AG10803 (cell line): Measurements from ENCODE around the gene INF2.
A peak's percentile ranks its signal among the peaks of the same experiment; 100 is the strongest.
"Not testable (repeated sequence)": the region's sequence is repeated elsewhere in the genome, so short reads cannot be mapped to it uniquely, and the experiment has no call there.

ENCODE experiments used
- DNase-seq: peaks from one replicate; pipeline ENCODE4 v3.0.0; 2010; ENCODE audit warnings: low read depth
- H3K4me3 ChIP-seq: 2 replicates; pipeline ENCODE4 v1.5.1; 2011; ENCODE audit warnings: mild to moderate bottlenecking, low read length, control low read depth
- TF ChIP-seq, protein P1 (sequence below): conservative IDR thresholded peaks from 2 replicates; pipeline ENCODE4 v1.5.1; 2011; ENCODE audit warnings: mild to moderate bottlenecking, low read length, control low read depth, inconsistent platforms

INF2 gene

DNA sequence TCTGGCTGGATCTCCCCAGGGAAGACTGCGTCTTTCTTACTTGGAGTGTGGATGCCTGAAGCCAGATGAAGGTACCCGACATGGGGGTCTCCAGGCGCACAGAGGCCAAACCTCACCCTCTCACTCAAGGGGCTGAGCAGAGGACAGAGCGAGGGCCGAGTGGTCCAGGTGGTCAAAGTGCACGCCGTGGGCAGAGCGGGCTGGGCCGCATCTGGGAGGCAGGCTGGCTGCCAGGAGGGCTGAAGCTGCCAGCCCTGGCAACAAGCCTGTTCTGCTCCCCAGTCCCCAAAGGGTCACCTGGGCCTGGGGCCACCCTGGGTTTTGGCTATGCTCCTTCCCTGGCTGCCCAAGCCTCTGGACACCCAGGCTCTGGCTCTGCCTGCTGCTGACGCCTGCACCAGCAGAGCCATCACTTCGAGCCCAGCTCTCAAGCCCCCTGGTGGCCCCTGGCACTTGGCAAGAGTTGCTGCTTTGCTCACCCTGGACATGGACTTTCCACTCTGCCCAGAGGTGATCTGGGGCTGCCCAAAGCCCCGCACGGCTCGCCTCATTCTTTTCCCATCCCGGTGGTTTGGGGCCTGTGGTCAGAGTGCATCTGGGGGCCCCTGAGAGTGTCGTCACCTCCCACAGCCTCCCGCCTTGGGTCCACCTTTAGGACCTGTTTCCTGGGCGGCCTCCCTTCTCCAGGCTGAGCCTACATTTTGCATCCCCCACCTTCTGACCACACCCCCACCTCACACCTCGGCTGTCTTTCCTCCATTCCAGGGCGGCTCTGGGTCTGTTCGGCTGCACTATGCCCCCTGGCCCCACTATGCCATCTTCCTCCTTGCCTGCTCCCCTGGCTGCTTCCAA, 37.4 kb downstream of the INF2 start:
- DNase-seq = no peak
- H3K4me3 ChIP-seq = no peak overlapping the region
- TF ChIP-seq, protein P1, sequence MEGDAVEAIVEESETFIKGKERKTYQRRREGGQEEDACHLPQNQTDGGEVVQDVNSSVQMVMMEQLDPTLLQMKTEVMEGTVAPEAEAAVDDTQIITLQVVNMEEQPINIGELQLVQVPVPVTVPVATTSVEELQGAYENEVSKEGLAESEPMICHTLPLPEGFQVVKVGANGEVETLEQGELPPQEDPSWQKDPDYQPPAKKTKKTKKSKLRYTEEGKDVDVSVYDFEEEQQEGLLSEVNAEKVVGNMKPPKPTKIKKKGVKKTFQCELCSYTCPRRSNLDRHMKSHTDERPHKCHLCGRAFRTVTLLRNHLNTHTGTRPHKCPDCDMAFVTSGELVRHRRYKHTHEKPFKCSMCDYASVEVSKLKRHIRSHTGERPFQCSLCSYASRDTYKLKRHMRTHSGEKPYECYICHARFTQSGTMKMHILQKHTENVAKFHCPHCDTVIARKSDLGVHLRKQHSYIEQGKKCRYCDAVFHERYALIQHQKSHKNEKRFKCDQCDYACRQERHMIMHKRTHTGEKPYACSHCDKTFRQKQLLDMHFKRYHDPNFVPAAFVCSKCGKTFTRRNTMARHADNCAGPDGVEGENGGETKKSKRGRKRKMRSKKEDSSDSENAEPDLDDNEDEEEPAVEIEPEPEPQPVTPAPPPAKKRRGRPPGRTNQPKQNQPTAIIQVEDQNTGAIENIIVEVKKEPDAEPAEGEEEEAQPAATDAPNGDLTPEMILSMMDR = no peak

DNA sequence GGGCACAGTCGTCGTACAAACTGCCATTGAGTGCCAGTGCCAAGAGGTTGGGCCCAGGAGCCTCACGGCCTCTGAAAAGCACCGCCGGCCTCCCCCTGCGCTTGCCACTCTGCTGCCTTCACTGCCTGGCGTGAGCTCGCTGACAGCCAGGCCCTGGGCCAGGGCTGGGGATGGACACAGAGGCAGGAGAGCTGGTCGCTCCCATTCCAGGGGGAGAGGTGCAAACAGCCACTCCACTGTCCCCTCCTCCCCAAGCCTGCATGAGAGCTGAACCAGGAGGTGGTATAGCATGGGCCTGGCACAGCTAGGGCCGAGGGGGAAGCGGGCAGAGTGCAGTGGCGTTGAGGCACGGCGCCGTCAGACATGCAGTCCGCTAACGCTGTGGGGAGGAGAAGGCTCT, 39.2 kb downstream of the INF2 start:
- TF ChIP-seq, protein P1 = no peak
- no peak for DNase-seq

DNA sequence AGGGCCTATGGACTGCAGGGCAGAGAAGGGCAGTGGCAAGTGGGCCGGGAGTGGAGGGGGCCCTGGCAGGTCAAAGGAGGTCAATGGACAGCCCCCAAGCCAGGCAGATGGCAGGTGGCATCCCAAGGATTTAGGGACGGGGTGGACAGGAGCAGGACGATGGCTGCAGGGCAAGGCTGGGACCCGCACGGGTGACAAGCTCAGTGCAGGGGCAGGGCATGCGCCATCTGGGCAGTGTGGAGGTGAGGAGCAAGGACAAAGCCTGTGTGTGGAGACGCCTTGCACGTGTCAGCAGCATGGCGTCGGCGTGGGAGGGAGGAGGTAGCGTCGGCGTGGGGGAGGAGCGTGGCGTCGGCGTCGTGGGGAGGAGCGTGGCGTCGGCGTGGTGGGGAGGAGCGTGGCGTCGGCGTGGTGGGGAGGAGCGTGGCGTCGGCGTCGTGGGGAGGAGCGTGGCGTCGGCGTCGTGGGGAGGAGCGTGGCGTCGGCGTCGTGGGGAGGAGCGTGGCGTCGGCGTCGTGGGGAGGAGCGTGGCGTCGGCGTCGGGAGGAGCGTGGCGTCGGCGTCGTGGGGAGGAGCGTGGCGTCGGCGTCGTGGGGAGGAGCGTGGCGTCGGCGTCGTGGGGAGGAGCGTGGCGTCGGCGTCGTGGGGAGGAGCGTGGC, 39.9 kb downstream of the INF2 start:
- not testable (repeated sequence) for H3K4me3 ChIP-seq, DNase-seq

More for the DNA sequence above, 39.2 kb downstream of the INF2 start:
- H3K4me3 ChIP-seq = no peak overlapping the region

DNA sequence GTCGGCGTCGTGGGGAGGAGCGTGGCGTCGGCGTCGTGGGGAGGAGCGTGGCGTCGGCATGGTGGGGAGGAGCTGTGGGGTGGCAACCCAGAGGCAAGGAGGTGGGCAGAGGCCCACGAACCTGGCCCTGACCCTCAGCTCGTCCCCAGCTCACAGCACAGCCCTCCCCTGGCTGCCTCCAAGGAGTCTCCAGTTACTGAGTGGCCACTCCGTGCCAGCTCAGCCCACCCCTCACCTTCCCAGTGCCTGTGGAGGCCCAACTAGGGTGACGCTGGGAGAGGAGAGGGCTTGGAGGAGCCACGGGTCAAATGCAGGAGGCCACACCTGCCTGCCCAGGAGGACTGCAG, 40.4 kb downstream of the INF2 start:
- no peak for DNase-seq
- no peak overlapping the region for H3K4me3 ChIP-seq
- TF ChIP-seq, protein P1 = no peak

DNA sequence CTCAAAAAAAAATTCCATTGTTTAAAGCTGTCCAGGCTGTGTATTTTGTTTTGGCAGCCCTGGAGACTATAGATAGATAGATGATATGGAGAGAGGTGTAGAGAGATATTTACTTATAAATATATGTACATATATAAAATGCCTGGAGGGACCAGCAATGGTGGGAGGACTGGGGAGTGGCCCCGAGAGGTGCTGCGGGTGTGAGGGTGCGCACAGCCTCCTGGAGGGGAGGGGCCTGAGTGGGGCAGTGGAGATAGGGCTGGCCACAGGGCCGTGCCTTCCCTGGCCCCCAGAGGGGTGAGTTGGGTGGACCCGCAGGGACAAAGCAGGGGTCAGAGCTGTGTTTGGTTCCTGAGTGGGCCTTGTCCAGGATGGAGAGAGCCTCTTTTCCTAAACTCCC, 41.1 kb downstream of the INF2 start:
- H3K4me3 ChIP-seq = no peak overlapping the region
- TF ChIP-seq, protein P1 = no peak
- no peak for DNase-seq

DNA sequence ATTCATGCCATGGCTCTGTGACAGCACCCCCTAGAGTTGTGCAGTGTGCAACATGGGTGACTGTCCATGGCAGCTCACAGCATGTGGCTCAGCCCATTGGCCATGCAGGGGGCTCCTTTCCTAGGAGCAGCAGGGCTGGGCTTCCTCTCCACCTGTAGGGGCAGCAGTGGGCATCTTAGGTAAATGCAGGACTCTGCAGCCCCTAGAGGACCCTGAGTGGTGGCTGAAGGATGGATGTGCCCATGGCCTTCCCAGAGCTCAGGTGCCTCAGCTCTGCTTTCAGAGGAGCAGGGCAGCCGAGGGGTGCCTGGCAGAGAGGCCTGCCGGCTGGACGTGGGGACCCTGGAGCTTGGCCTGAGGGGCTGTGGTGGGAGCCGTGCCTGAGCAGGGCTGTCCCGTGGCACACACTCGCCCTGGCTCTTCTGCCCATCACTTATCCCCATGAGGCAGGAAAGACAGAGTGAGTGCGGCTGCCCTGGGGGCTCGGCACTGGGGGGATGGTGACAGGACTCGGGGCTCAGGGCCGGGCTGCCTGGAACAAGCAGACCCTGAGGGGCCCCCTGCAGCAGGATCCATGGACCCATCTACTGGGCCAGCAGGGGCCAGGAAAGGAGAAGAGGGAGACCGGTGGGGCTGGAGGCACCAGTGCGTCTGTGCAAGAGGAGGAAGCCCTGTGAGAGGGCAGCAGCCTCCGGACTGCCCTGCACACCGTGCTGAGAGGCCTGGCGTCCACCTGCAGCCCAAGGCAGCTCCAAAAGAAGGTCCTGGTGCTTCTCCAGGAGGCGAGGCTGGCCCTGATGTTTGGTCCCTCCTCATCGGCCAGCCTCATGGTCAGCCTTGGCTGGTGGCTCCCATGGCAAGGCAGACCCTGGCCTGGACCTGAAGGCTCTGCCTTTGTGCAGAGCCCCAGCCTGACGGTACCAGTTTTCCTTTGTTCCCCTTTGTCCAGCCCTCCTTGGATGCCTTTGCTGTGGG, 42.2 kb downstream of the INF2 start:
- H3K4me3 ChIP-seq = no peak overlapping the region
- no peak for DNase-seq
- TF ChIP-seq, protein P1 = peak; percentile 12; the same call in 1 of the 2 replicates

DNA sequence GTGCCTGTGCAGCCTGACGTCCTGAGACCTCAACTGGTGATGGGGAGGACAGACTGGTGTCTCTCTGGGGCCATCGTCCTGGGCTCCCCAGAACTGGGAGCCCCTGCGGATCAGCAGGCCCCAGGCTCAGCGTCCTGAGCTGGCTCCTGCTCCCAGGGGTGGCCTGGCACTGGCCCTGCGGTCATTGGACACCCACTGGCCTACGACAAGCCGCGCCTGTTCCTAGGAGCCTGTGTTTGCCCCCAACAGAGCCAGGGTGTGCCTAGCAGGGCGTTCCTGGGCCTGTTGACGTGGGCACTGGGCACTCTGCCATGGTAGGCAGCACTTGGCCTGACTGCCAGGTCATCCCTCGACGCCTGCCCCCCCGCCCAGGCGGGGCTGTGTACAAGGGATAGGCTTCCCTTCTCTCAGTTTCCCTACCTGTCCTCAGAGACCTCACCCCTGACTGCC, 43.0 kb downstream of the INF2 start:
- TF ChIP-seq, protein P1 = no peak
- no peak overlapping the region for H3K4me3 ChIP-seq
- no peak for DNase-seq
